ENCODE measurements around the gene PYY. TPM values are rescaled to one million over a fixed set of nuclear protein-coding genes. Genes with fewer than 3 reads are reported as not detected.

PYY gene
- total and polyA plus RNA-seq, 10 of the 15 experiments (the other 5 are each of a cell fraction or from before 2014, with no cell fraction given), result 0.07 to 0.18 TPM; not detected in 8

GRCh38 chr17:43905400-43905984 lies 48.2 kb downstream of the PYY start:
- Histone ChIP-seq H3K9me3 (replicated peaks; ENCODE audit: control insufficient read depth, insufficient read depth, low read length) (no peaks in the 10 kb centered on the region), H3K4me2 (ENCODE audit: control insufficient read depth, insufficient read depth) (no peak overlapping the region), H4K20me1 (ENCODE audit: control insufficient read depth, insufficient read depth) (no peaks in the 10 kb centered on the region), H3K4me1 (ENCODE audit: control insufficient read depth, insufficient read depth, low read length) (0 out of 2 replicates have a peak, but pooled peaks cover 3% of the 10 kb centered on the region), H3K27ac (ENCODE audit: control insufficient read depth, insufficient read depth) (no peak overlapping the region), H3K4me3 (no peak overlapping the region), H3K27me3 (replicated peaks in 1 of 2; ENCODE audit: control insufficient read depth in 2 of 2, insufficient read depth in 2 of 2, low read length in 1 of 2) (peaks cover 11 to 21% of the 10 kb centered on the region in 2 experiments), H3K79me2 (ENCODE audit: control insufficient read depth, insufficient read depth, low read length) (no peaks in the 10 kb centered on the region), H2AFZ (ENCODE audit: control insufficient read depth, low read depth, low read length) (no peak overlapping the region), H3K9ac (ENCODE audit: control insufficient read depth, insufficient read depth, low read length) (no peak overlapping the region), H3K36me3 (ENCODE audit: control insufficient read depth in 2 of 2, insufficient read depth in 2 of 2, low read length in 1 of 2) (no peaks in the 10 kb centered on the region; a peak in 1 of 4 replicates)
- ChIA-PET CTCF (no interaction called here), SMC1A (ENCODE audit: uncharacterized antibody, unreplicated experiment) (no interaction called here), RAD21 (ENCODE audit: unreplicated experiment) (no interaction called here), POLR2A (no interaction called here)
- TF ChIP-seq NFIC (IDR thresholded peaks at IDR 0.05; ENCODE audit: low read depth, low read length) (no peak), POLR2AphosphoS2 (IDR thresholded peaks at IDR 0.05; ENCODE audit: low read depth, low read length) (no peak), SMAD5 (IDR thresholded peaks at IDR 0.05; ENCODE audit: low read depth) (no peak), CEBPB (IDR thresholded peaks at IDR 0.05; ENCODE audit: borderline replicate concordance in 1 of 2, low read depth in 2 of 2, low read length in 2 of 2) (no peak), RELA (IDR thresholded peaks at IDR 0.05; ENCODE audit: borderline replicate concordance, partially characterized antibody) (no peak), CBX3 (IDR thresholded peaks at IDR 0.05; ENCODE audit: borderline replicate concordance, low read depth) (no peak), CHD2 (IDR thresholded peaks at IDR 0.05; ENCODE audit: borderline replicate concordance, low read depth, low read length) (no peak), SMARCA5 (IDR thresholded peaks at IDR 0.05) (no peak), ZBTB33 (IDR thresholded peaks at IDR 0.05) (no peak)
- in situ Hi-C loops (cut with MboI) (no loop called here), intact Hi-C loops (cut with micrococcal nuclease; ENCODE audit: unreplicated experiment) (no loop called here)
- ATAC-seq (no peak), DNase-seq (ENCODE audit: low read depth, low spot score) (no peak), FAIRE-seq (no peak)
- BruUV-seq (replicated peaks), result no TSS peak
- WGBS (ENCODE audit: insufficient coverage, insufficient replicate concordance, low lambda C conversion rate, missing lambda C conversion rate), result 0% methylated on average over 2 of the region's 3 CpGs

Other genes starting within 250 kb of the PYY start
Only the 7 nearest of the 16 such genes appear.
- not detected in 2 replicates for gene CD300LG, start 106.8 kb downstream of the PYY start, total RNA-seq (2014; rRNA removed)
- gene CD300LG, start 106.8 kb downstream of the PYY start, total RNA-seq (2014; rRNA removed; fragmentation: Illumina TruSeq; extraction: Trizol), result not detected in 2 replicates
- not detected in 2 replicates for gene CD300LG, start 106.8 kb downstream of the PYY start, total RNA-seq (2021)
- gene CD300LG, start 106.8 kb downstream of the PYY start, polyA plus RNA-seq (2011; rRNA removed), result not detected in 2 replicates
- not detected in 2 replicates for gene CD300LG, start 106.8 kb downstream of the PYY start, polyA plus RNA-seq (2014; fragmentation: Illumina TruSeq; extraction: Trizol)
- gene CD300LG, start 106.8 kb downstream of the PYY start, polyA plus RNA-seq (2014; fragmentation: Nextera tagmentation; extraction: Ambion mirVana), result not detected
- not detected in 2 replicates for gene CD300LG, start 106.8 kb downstream of the PYY start, polyA plus RNA-seq (2014; rRNA removed)
- gene CD300LG, start 106.8 kb downstream of the PYY start, polyA plus RNA-seq (2016; fragmentation: Nextera tagmentation; extraction: Ambion mirVana), result not detected
- gene MPP2, start 46.4 kb downstream of the PYY start, total RNA-seq (2014; rRNA removed), result 0.11 and 0.16 TPM in 2 replicates
- gene MPP2, start 46.4 kb downstream of the PYY start, total RNA-seq (2014; rRNA removed; fragmentation: Illumina TruSeq; extraction: Trizol), result 0.14 and 0.18 TPM in 2 replicates
- 0.21 and 0.56 TPM in 2 replicates for gene MPP2, start 46.4 kb downstream of the PYY start, total RNA-seq (2021)
- gene MPP2, start 46.4 kb downstream of the PYY start, polyA plus RNA-seq (2011; rRNA removed), result 0.07 and 0.23 TPM in 2 replicates
- 0.22 TPM in 1 of 2 replicates, not detected in the other for gene MPP2, start 46.4 kb downstream of the PYY start, polyA plus RNA-seq (2014; fragmentation: Illumina TruSeq; extraction: Trizol)
- gene MPP2, start 46.4 kb downstream of the PYY start, polyA plus RNA-seq (2014; fragmentation: Nextera tagmentation; extraction: Ambion mirVana), result under 1 TPM in 1 of 2 experiments, not detected in 1; 0.02 TPM
- 0.12 and 0.13 TPM in 2 replicates for gene MPP2, start 46.4 kb downstream of the PYY start, polyA plus RNA-seq (2014; rRNA removed)
- gene MPP2, start 46.4 kb downstream of the PYY start, polyA plus RNA-seq (2016; fragmentation: Nextera tagmentation; extraction: Ambion mirVana), result under 1 TPM in 1 of 2 experiments, not detected in 1; 0.11 TPM
- not detected in 2 replicates for gene PPY, start 11.5 kb downstream of the PYY start, total RNA-seq (2014; rRNA removed)
- gene PPY, start 11.5 kb downstream of the PYY start, total RNA-seq (2014; rRNA removed; fragmentation: Illumina TruSeq; extraction: Trizol), result not detected in 2 replicates
- gene PPY, start 11.5 kb downstream of the PYY start, total RNA-seq (2021), result not detected in 2 replicates
- not detected in 2 replicates for gene PPY, start 11.5 kb downstream of the PYY start, polyA plus RNA-seq (2011; rRNA removed)
- not detected in 2 replicates for gene PPY, start 11.5 kb downstream of the PYY start, polyA plus RNA-seq (2014; fragmentation: Illumina TruSeq; extraction: Trizol)
- gene PPY, start 11.5 kb downstream of the PYY start, polyA plus RNA-seq (2014; fragmentation: Nextera tagmentation; extraction: Ambion mirVana), result not detected
- not detected in 2 replicates for gene PPY, start 11.5 kb downstream of the PYY start, polyA plus RNA-seq (2014; rRNA removed)
- gene PPY, start 11.5 kb downstream of the PYY start, polyA plus RNA-seq (2016; fragmentation: Nextera tagmentation; extraction: Ambion mirVana), result under 1 TPM in 1 of 2 experiments, not detected in 1; 0.91 TPM
- 0.65 and 0.90 TPM in 2 replicates for gene NAGS, start 50.7 kb upstream of the PYY start, total RNA-seq (2014; rRNA removed)
- gene NAGS, start 50.7 kb upstream of the PYY start, total RNA-seq (2014; rRNA removed; fragmentation: Illumina TruSeq; extraction: Trizol), result 0.46 and 0.58 TPM in 2 replicates
- gene NAGS, start 50.7 kb upstream of the PYY start, total RNA-seq (2021), result 0.64 TPM in 2 replicates
- gene NAGS, start 50.7 kb upstream of the PYY start, polyA plus RNA-seq (2011; rRNA removed), result 0.58 and 0.80 TPM in 2 replicates
- gene NAGS, start 50.7 kb upstream of the PYY start, polyA plus RNA-seq (2014; fragmentation: Illumina TruSeq; extraction: Trizol), result 0.53 TPM in 1 of 2 replicates, not detected in the other
- under 1 TPM in 1 of 2 experiments, not detected in 1; 0.11 TPM for gene NAGS, start 50.7 kb upstream of the PYY start, polyA plus RNA-seq (2014; fragmentation: Nextera tagmentation; extraction: Ambion mirVana)
- gene NAGS, start 50.7 kb upstream of the PYY start, polyA plus RNA-seq (2014; rRNA removed), result 0.38 and 0.55 TPM in 2 replicates
- 1 to 10 TPM in 1 of 2 experiments, under 1 TPM in 1; 0.72 to 1.6 TPM for gene NAGS, start 50.7 kb upstream of the PYY start, polyA plus RNA-seq (2016; fragmentation: Nextera tagmentation; extraction: Ambion mirVana)
- gene TMEM101, start 61.0 kb upstream of the PYY start, total RNA-seq (2014; rRNA removed), result 43.8 and 48.7 TPM in 2 replicates
- gene TMEM101, start 61.0 kb upstream of the PYY start, total RNA-seq (2014; rRNA removed; fragmentation: Illumina TruSeq; extraction: Trizol), result 25.0 and 25.3 TPM in 2 replicates
- 34.6 and 36.6 TPM in 2 replicates for gene TMEM101, start 61.0 kb upstream of the PYY start, total RNA-seq (2021)
- 19.9 and 27.8 TPM in 2 replicates for gene TMEM101, start 61.0 kb upstream of the PYY start, polyA plus RNA-seq (2011; rRNA removed)
- 14.7 and 18.4 TPM in 2 replicates for gene TMEM101, start 61.0 kb upstream of the PYY start, polyA plus RNA-seq (2014; fragmentation: Illumina TruSeq; extraction: Trizol)
- gene TMEM101, start 61.0 kb upstream of the PYY start, polyA plus RNA-seq (2014; fragmentation: Nextera tagmentation; extraction: Ambion mirVana), result 10 to 100 TPM; 70.0 to 72.5 TPM
- gene TMEM101, start 61.0 kb upstream of the PYY start, polyA plus RNA-seq (2014; rRNA removed), result 39.2 and 47.3 TPM in 2 replicates
- gene TMEM101, start 61.0 kb upstream of the PYY start, polyA plus RNA-seq (2016; fragmentation: Nextera tagmentation; extraction: Ambion mirVana), result 10 to 100 TPM; 30.1 to 35.2 TPM
- 56.3 and 60.9 TPM in 2 replicates for gene LSM12, start 112.7 kb upstream of the PYY start, total RNA-seq (2014; rRNA removed)
- gene LSM12, start 112.7 kb upstream of the PYY start, total RNA-seq (2014; rRNA removed; fragmentation: Illumina TruSeq; extraction: Trizol), result 61.4 and 66.1 TPM in 2 replicates
- 74.0 and 75.6 TPM in 2 replicates for gene LSM12, start 112.7 kb upstream of the PYY start, total RNA-seq (2021)
- gene LSM12, start 112.7 kb upstream of the PYY start, polyA plus RNA-seq (2011; rRNA removed), result 63.5 and 66.5 TPM in 2 replicates
- 87.8 and 94.6 TPM in 2 replicates for gene LSM12, start 112.7 kb upstream of the PYY start, polyA plus RNA-seq (2014; fragmentation: Illumina TruSeq; extraction: Trizol)
- gene LSM12, start 112.7 kb upstream of the PYY start, polyA plus RNA-seq (2014; fragmentation: Nextera tagmentation; extraction: Ambion mirVana), result 100 to 1,000 TPM in 1 of 2 experiments, 10 to 100 TPM in 1; 51.1 to 206 TPM
- gene LSM12, start 112.7 kb upstream of the PYY start, polyA plus RNA-seq (2014; rRNA removed), result 50.6 and 57.3 TPM in 2 replicates
- 100 to 1,000 TPM; 131 to 132 TPM for gene LSM12, start 112.7 kb upstream of the PYY start, polyA plus RNA-seq (2016; fragmentation: Nextera tagmentation; extraction: Ambion mirVana)
- gene G6PC3, start 116.8 kb upstream of the PYY start, total RNA-seq (2014; rRNA removed), result 35.8 and 36.8 TPM in 2 replicates
- gene G6PC3, start 116.8 kb upstream of the PYY start, total RNA-seq (2014; rRNA removed; fragmentation: Illumina TruSeq; extraction: Trizol), result 19.8 and 20.8 TPM in 2 replicates
- gene G6PC3, start 116.8 kb upstream of the PYY start, total RNA-seq (2021), result 49.9 and 51.8 TPM in 2 replicates
- gene G6PC3, start 116.8 kb upstream of the PYY start, polyA plus RNA-seq (2011; rRNA removed), result 13.3 and 24.5 TPM in 2 replicates
- 20.7 and 49.2 TPM in 2 replicates for gene G6PC3, start 116.8 kb upstream of the PYY start, polyA plus RNA-seq (2014; fragmentation: Illumina TruSeq; extraction: Trizol)
- 10 to 100 TPM; 13.0 to 18.2 TPM for gene G6PC3, start 116.8 kb upstream of the PYY start, polyA plus RNA-seq (2014; fragmentation: Nextera tagmentation; extraction: Ambion mirVana)
- 69.1 and 71.7 TPM in 2 replicates for gene G6PC3, start 116.8 kb upstream of the PYY start, polyA plus RNA-seq (2014; rRNA removed)
- 10 to 100 TPM; 81.6 to 93.7 TPM for gene G6PC3, start 116.8 kb upstream of the PYY start, polyA plus RNA-seq (2016; fragmentation: Nextera tagmentation; extraction: Ambion mirVana)

All from GM12878 (cell line).